ENCODE data around the gene XPO5.
"Not testable (repeated sequence)": the region's sequence is repeated elsewhere in the genome, so short reads cannot be mapped to it uniquely, and the experiment has no call there.

GRCh38 chr6:43557620-43558019 lies 18.2 kb downstream of the XPO5 start:
- not testable (repeated sequence) for TF ChIP-seq EP300 (IDR thresholded peaks at IDR 0.05; ENCODE audit: low read depth); CTCF (IDR thresholded peaks at IDR 0.05)

Data from transverse colon (tissue), 3 donors.